OCI-LY7 (cell line): ENCODE data around the gene MAB21L2. TPM values are rescaled to one million over a fixed set of nuclear protein-coding genes. Genes with fewer than 3 reads are reported as not detected.

ENCODE experiments used
- BruUV-seq: library from RNA; stranded (reverse); fragments of 400-500 nt; replicated peaks from 2 replicates; lab custom pipeline; 2021; lab: Mats Ljungman, UMichigan
- CTCF ChIA-PET: fragments of 300-600 bp; sonication (Branson Sonifier 250); formaldehyde crosslinking; loops from one replicate; lab custom pipeline; 2022; ENCODE audit warnings: antibody characterized with exemption; ENCODE audit not compliant: unreplicated experiment; lab: Charles Lee
- POLR2A ChIA-PET: fragments of 300-600 bp; sonication (Branson Sonifier 250); formaldehyde crosslinking; loops from one replicate; lab custom pipeline; 2022; ENCODE audit warnings: antibody characterized with exemption; lab: Charles Lee
- DNase-seq: peaks from one replicate; pipeline ENCODE4 v3.0.0-alpha.2; 2015; ENCODE audit warnings: low spot score
- H2AFZ ChIP-seq: fragments of 200-600 bp; sonication (generic), shearing (Covaris generic); 2 replicates; pipeline ENCODE4 v1.6.1; 2014; ENCODE audit warnings: mild to moderate bottlenecking, antibody characterized with exemption, low read length, moderate library complexity
- H3K27ac ChIP-seq: fragments of 200-600 bp; sonication (generic); 2 replicates; pipeline ENCODE4 v1.5.1; 2014; ENCODE audit warnings: mixed run types, low read depth, mild to moderate bottlenecking, moderate library complexity, low read length, inconsistent platforms; ENCODE audit not compliant: poor library complexity, severe bottlenecking
- H3K36me3 ChIP-seq: fragments of 200-600 bp; sonication (generic); 2 replicates; pipeline ENCODE4 v1.6.1; 2014; ENCODE audit warnings: mild to moderate bottlenecking, antibody characterized with exemption, low read length, moderate library complexity, mixed read lengths; ENCODE audit not compliant: insufficient read depth
- H3K4me1 ChIP-seq: fragments of 200-600 bp; sonication (generic); 2 replicates; pipeline ENCODE4 v1.5.1; 2014; ENCODE audit warnings: mild to moderate bottlenecking, low read length; ENCODE audit not compliant: insufficient read depth, poor library complexity, severe bottlenecking
- H3K4me2 ChIP-seq: fragments of 200-600 bp; sonication (generic); 2 replicates; pipeline ENCODE4 v1.6.1; 2014; ENCODE audit warnings: mild to moderate bottlenecking, low read length
- H3K4me3 ChIP-seq: fragments of 200-600 bp; sonication (generic); 2 replicates; pipeline ENCODE4 v1.5.1; 2014; ENCODE audit warnings: mild to moderate bottlenecking, low read depth, low read length; ENCODE audit not compliant: poor library complexity, severe bottlenecking
- H3K79me2 ChIP-seq: fragments of 200-600 bp; sonication (generic); 2 replicates; pipeline ENCODE4 v1.6.1; 2016; ENCODE audit warnings: low read depth, mild to moderate bottlenecking, low read length, moderate library complexity, mixed read lengths; ENCODE audit not compliant: insufficient read depth
- H3K9me2 ChIP-seq: fragments of 200-600 bp; sonication (generic); 2 replicates; pipeline ENCODE4 v1.6.1; 2016; ENCODE audit warnings: mild to moderate bottlenecking, low read length, mixed read lengths; ENCODE audit not compliant: insufficient read depth
- H3K9me3 ChIP-seq: fragments of 200-600 bp; sonication (generic); 2 replicates; pipeline ENCODE4 v1.6.1; 2014; ENCODE audit warnings: mild to moderate bottlenecking, mixed run types, low read length, mixed read lengths
- H4K20me1 ChIP-seq: fragments of 200-600 bp; sonication (generic); 2 replicates; pipeline ENCODE4 v1.6.1; 2014; ENCODE audit warnings: mild to moderate bottlenecking, antibody characterized with exemption, low read length, moderate library complexity, mixed read lengths; ENCODE audit not compliant: insufficient read depth
- CTCF ChIP-seq: fragments of 200-600 bp; sonication (generic); conservative IDR thresholded peaks from 2 replicates; pipeline ENCODE4 v1.5.1; 2014; ENCODE audit warnings: mild to moderate bottlenecking, antibody characterized with exemption, low read length, moderate library complexity, mixed read lengths
- EZH2phosphoT487 ChIP-seq: fragments of 200-600 bp; sonication (generic); IDR thresholded peaks from 2 replicates; pipeline ENCODE4 v1.6.1; 2018; ENCODE audit warnings: low read depth, borderline replicate concordance, mild to moderate bottlenecking, mixed run types, antibody characterized with exemption, low read length, moderate library complexity, mixed read lengths
- intact Hi-C: fragments of 100-400 bp; cut with micrococcal nuclease; formaldehyde crosslinking; loops from one replicate; pipeline ENCODE4 v1.10.0; 2022; ENCODE audit not compliant: unreplicated experiment
- total RNA-seq, 2 experiments: library from RNA; depleted of rRNA in 1 of 2; stranded (reverse); fragments of >200 nt in 1 of 2; shearing (Covaris generic) in 1 of 2; gene quantifications; 2 replicates each; pipeline ENCODE4 v1.2.3, GENCODE V29; 2014 to 2022

MAB21L2 gene
- total RNA-seq, 2 experiments from 2014 or later, result not detected

GRCh38 chr4:150632639-150633038 is 50.7 kb downstream of the MAB21L2 start:
- Histone ChIP-seq H3K9me2 (no peaks in the 10 kb centered on the region), H4K20me1 (no peaks in the 10 kb centered on the region), H3K4me3 (no peak overlapping the region), H2AFZ (no peak overlapping the region), H3K9me3 (peaks cover 10% of the 10 kb centered on the region; the same call in 1 of the 2 replicates), H3K27ac (no peak overlapping the region), H3K4me2 (no peak overlapping the region), H3K36me3 (no peaks in the 10 kb centered on the region), H3K4me1 (no peaks in the 10 kb centered on the region), H3K79me2 (no peaks in the 10 kb centered on the region)
- intact Hi-C loops, result no loop called here
- BruUV-seq, result no TSS peak
- ChIA-PET CTCF (no interaction called here), POLR2A (interaction anchor here (0.5 to 1.0 kb wide), 4 partner anchors 78 to 667 kb away, joined by 3 to 4 read pairs (median 4); no protein-coding TSS in a partner anchor)
- no peak for DNase-seq
- TF ChIP-seq EZH2phosphoT487 (no peak), CTCF (no peak)
